GM18870 (cell line): Measurements from ENCODE around the gene MAN2B1.
"Not testable (repeated sequence)": the region's sequence is repeated elsewhere in the genome, so short reads cannot be mapped to it uniquely, and the experiment has no call there.

Experiments
- ATAC-seq: cut with Tn5 transposase; IDR thresholded peaks from one replicate; pipeline ENCODE4 v1.9.1; 2021; ENCODE audit warnings: moderate library complexity; ENCODE audit not compliant: unreplicated experiment

MAN2B1 gene

GRCh38 chr19:12623361-12624031 lies 43.0 kb downstream of the MAN2B1 start:
- ATAC-seq, result no peak

GRCh38 chr19:12621253-12622024 lies 45.1 kb downstream of the MAN2B1 start:
- ATAC-seq, result not testable (repeated sequence)

GRCh38 chr19:12617646-12618045 lies 48.9 kb downstream of the MAN2B1 start:
- no peak for ATAC-seq

GRCh38 chr19:12611361-12611699 lies 55.2 kb downstream of the MAN2B1 start:
- ATAC-seq, result no peak

GRCh38 chr19:12610540-12611360 lies 55.8 kb downstream of the MAN2B1 start, which contains the start of the genes ZNF490 and ZNF791:
ZNF490 (minus strand) TSS chr19:12610813; CDS start chr19:12610680, 133 bp downstream.
ZNF791 (plus strand) TSS chr19:12610920; CDS start chr19:12611080, 160 bp downstream.
- peak; percentile 67 for ATAC-seq

- ATAC-seq, result no peak
These were observed 58.9 kb downstream of the MAN2B1 start for GRCh38 chr19:12607631-12608030.

- no peak for ATAC-seq
These were observed 59.7 kb downstream of the MAN2B1 start for GRCh38 chr19:12606796-12607195.

- ATAC-seq, result no peak
These were observed 62.8 kb downstream of the MAN2B1 start for GRCh38 chr19:12603714-12604113.

GRCh38 chr19:12597594-12597993 lies 68.9 kb downstream of the MAN2B1 start:
- ATAC-seq, result no peak

- no peak for ATAC-seq
These were observed 69.5 kb downstream of the MAN2B1 start for GRCh38 chr19:12596927-12597548.
